AG09319 (cell line): ENCODE measurements around the gene CCNYL1.

Source experiments
- DNase-seq: peaks from one replicate; pipeline ENCODE4 v3.0.0-alpha.2; 2010; ENCODE audit warnings: low read depth; ENCODE audit errors: extremely low read depth
- CTCF ChIP-seq: IDR thresholded peaks from 2 replicates; pipeline ENCODE4 v1.5.1; 2011; ENCODE audit warnings: low read depth, mild to moderate bottlenecking, inconsistent platforms, low read length, moderate library complexity

CCNYL1 gene

GRCh38 chr2:207710814-207711740 is at the start of gene CCNYL1:
CCNYL1 (plus strand) TSS chr2:207711640; CDS start chr2:207711897, 257 bp downstream.
- peak; percentile 1 for TF ChIP-seq CTCF
- DNase-seq, result peak; percentile 98

GRCh38 chr2:207662203-207662602 is 49.2 kb upstream of the CCNYL1 start:
- TF ChIP-seq CTCF, result no peak
- no peak for DNase-seq

DNA sequence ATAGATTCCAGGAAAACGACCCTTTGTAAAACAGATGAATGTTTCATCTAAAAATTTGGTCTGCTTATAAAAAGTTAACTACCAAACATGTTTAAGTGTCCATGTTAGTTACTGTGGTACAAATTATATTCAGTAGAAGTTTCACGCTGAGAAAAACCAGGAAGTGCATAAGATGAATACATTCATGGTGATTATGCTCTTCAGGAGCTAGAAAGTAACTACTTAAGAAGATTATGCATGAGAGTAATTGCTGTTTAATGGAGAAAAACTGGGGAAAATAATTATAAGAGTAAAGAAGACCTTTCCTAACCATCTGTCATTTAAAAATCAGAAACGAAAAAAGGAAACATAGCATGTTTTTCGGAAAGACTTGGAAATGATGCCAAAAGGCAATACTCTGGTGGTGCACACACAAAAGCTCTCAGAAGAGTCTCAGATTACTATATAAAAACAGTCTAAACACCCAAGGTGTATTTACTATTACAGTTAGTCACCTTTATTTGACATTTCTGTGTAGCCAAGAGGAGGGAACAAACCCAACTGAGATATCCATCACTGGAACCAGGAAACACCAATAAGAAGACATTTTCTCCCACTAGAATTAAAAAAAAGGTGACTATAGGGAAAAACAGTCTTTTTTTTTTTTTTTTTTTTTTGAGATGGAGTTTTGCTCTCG is 47.4 kb upstream of the CCNYL1 start:
- TF ChIP-seq CTCF, result no peak
- no peak for DNase-seq

DNA sequence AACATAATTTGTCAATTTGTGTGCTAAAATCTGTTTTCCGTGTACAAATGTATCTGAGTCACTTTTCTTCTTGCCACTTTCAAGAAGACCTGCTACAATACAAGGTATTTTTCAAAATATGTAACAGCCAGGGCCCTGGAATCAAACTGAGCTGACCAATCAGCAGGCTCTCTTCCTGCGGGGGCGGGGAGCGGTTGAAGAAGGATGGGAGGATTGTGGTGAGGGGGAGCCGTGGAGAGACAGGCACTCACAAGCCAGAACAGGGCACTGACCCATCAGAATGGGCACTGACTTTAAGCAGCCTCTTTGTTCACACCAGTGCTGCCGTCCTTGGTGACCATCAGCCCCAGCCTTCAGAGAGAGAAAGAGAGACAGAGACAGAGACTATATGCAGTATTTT is 40.6 kb upstream of the CCNYL1 start:
- TF ChIP-seq CTCF, result no peak
- DNase-seq, result no peak

- no peak for TF ChIP-seq CTCF
- no peak for DNase-seq
Measured at GRCh38 chr2:207673431-207673830, 38.0 kb upstream of the CCNYL1 start.

DNA sequence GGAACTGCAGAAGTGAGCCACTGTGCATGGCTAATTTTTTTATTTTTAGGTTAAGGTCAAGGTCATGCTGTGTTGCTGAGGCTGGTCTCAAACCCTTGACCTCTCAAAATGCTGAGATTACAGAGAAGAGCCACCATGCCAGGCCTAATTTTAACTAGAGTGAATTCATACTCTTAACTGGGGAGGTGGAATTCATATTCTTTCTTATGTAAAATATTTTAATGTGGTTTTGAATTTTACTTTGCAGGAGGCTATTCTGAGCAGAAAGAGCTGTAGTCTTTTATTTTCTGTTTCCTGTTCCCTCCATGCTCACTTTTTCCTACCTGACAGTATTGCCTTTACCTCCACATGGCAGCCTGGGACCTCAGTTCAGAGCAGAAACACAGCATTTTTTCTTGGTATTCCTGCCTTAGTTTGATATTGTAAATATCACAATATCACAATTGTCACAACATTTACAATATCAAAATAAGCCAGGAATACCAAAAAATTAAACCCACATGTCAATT is 37.1 kb upstream of the CCNYL1 start:
- TF ChIP-seq CTCF, result no peak
- DNase-seq, result no peak

DNA sequence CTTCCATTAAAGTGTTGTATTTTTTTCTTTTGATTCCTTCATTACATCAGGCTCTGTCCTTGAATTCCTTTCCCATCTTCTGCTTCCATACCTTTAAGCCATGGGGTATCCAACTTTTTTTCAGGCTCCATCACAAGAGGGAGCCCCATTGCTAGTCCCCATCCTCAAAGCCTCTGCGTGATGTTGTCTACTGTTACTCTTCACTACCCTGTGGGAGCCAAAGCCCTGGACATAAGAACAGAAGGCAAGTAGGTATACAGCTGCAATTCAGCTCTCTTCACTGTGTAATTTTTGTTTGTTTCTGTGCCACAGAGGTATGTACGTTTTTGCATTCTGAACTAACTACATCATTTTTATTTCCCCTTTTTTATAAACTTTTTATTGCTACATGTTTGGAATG is 36.6 kb upstream of the CCNYL1 start:
- DNase-seq, result no peak
- TF ChIP-seq CTCF, result no peak
